Effector memory CD8-positive, alpha-beta T cell (primary cell): Measurements from ENCODE around the gene FASTKD1.
"Not testable (repeated sequence)": the region's sequence is repeated elsewhere in the genome, so short reads cannot be mapped to it uniquely, and the experiment has no call there.

Experiments
- ATAC-seq: fragments of 150-1000 bp; cut with Tn5 transposase; replicated peaks from 2 replicates; pipeline ENCODE4 v1.10.0; 2021; ENCODE audit warnings: mild to moderate bottlenecking, moderate library complexity
- DNase-seq, 3 experiments: peaks; one replicate each; pipeline ENCODE4 v3.0.0; 2021
- H3K27ac Mint-ChIP-seq, 2 donors: one replicate each; pipeline ENCODE4 v1.8.0; 2022; ENCODE audit warnings: mild to moderate bottlenecking in 2 of 2, mixed read lengths in 2 of 2, moderate library complexity in 2 of 2
- H3K27me3 Mint-ChIP-seq, 2 donors: one replicate each; pipeline ENCODE4 v1.8.0; 2022; ENCODE audit warnings: mixed read lengths in 2 of 2
- H3K36me3 Mint-ChIP-seq: one replicate; pipeline ENCODE4 v1.8.0; 2022; ENCODE audit warnings: mild to moderate bottlenecking, moderate library complexity, mixed read lengths; ENCODE audit not compliant: insufficient read depth
- H3K4me1 Mint-ChIP-seq, 2 donors: one replicate each; pipeline ENCODE4 v1.8.0; 2022; ENCODE audit warnings: low read depth in 2 of 2, mixed read lengths in 2 of 2
- H3K4me3 Mint-ChIP-seq, 2 donors: one replicate each; pipeline ENCODE4 v1.8.0; 2022; ENCODE audit warnings: mild to moderate bottlenecking in 2 of 2, mixed read lengths in 2 of 2, moderate library complexity in 2 of 2
- H3K9me3 Mint-ChIP-seq, 2 donors: one replicate each; pipeline ENCODE4 v1.8.0; 2022; ENCODE audit warnings: mixed read lengths in 2 of 2
- total RNA-seq, 9 experiments: gene quantifications; one replicate each; lab custom pipeline; 2026; lab: John Stamatoyannopoulos, UW

The FASTKD1 gene
- total RNA-seq: 12.8 to 58.2 (median 34.7) reads per million in 9 experiments

- DNase-seq (peak; percentile 73 to 75 (median 74)), ATAC-seq (peak; percentile 100)
- Mint-ChIP-seq H3K27me3 (no peaks in the 10 kb centered on the region), H3K9me3 (no peaks in the 10 kb centered on the region), H3K27ac (peak within 1 kb of the TSS; percentile 87 to 89), H3K4me1 (peaks cover 8 to 13% of the 10 kb centered on the region in 2 donors), H3K36me3 (peaks cover 2% of the 10 kb centered on the region), H3K4me3 (peak within 1 kb of the TSS; percentile 96 to 98)
Observed at GRCh38 chr2:169573160-169573973, at the start of gene FASTKD1. FASTKD1 (minus strand) TSS chr2:169573865; CDS start chr2:169572029, 1,836 bp downstream.

- H3K36me3 Mint-ChIP-seq: peaks cover 61% of the 10 kb centered on the region
- no peak overlapping the region for H3K4me3 Mint-ChIP-seq
- no peak for DNase-seq
- no peaks in the 10 kb centered on the region for H3K9me3 Mint-ChIP-seq
- ATAC-seq: no peak
- no peaks in the 10 kb centered on the region for H3K27me3 Mint-ChIP-seq
- H3K4me1 Mint-ChIP-seq: peaks cover 25 to 26% of the 10 kb centered on the region in 2 donors
- H3K27ac Mint-ChIP-seq: peak overlapping the region; percentile 45 to 74
Observed at GRCh38 chr2:169623235-169623634, 49.6 kb upstream of the FASTKD1 start.

GRCh38 chr2:169620509-169620908 is 46.8 kb upstream of the FASTKD1 start:
- no peak for ATAC-seq
- DNase-seq: no peak
- H3K27me3 Mint-ChIP-seq: no peaks in the 10 kb centered on the region
- H3K4me3 Mint-ChIP-seq: no peak overlapping the region
- peaks cover 25 to 39% of the 10 kb centered on the region in 2 donors for H3K4me1 Mint-ChIP-seq
- H3K27ac Mint-ChIP-seq: peak overlapping the region in 1 of 2 donors; percentile 42
- peaks cover 64% of the 10 kb centered on the region for H3K36me3 Mint-ChIP-seq
- no peaks in the 10 kb centered on the region for H3K9me3 Mint-ChIP-seq

- no peak for DNase-seq
Observed at GRCh38 chr2:169619946-169620345, 46.3 kb upstream of the FASTKD1 start.

GRCh38 chr2:169615982-169616381 is 42.3 kb upstream of the FASTKD1 start:
- not testable (repeated sequence) for H3K27me3 Mint-ChIP-seq, H3K4me3 Mint-ChIP-seq, ATAC-seq, H3K27ac Mint-ChIP-seq, H3K9me3 Mint-ChIP-seq, DNase-seq
- H3K4me1 Mint-ChIP-seq: peaks cover 19 to 28% of the 10 kb centered on the region in 2 donors
- peaks cover 68% of the 10 kb centered on the region for H3K36me3 Mint-ChIP-seq

More at GRCh38 chr2:169619946-169620345, 46.3 kb upstream of the FASTKD1 start:
- Mint-ChIP-seq H3K27me3 (no peaks in the 10 kb centered on the region), H3K27ac (peak overlapping the region in 1 of 2 donors; percentile 42), H3K36me3 (peaks cover 67% of the 10 kb centered on the region), H3K4me3 (no peak overlapping the region), H3K9me3 (no peaks in the 10 kb centered on the region), H3K4me1 (peaks cover 25 to 39% of the 10 kb centered on the region in 2 donors)
- ATAC-seq: no peak

- peaks cover 71% of the 10 kb centered on the region for H3K36me3 Mint-ChIP-seq
- no peak overlapping the region for H3K4me3 Mint-ChIP-seq
Observed at GRCh38 chr2:169613876-169614275, 40.2 kb upstream of the FASTKD1 start.

GRCh38 chr2:169609264-169609663 is 35.6 kb upstream of the FASTKD1 start:
- Mint-ChIP-seq H3K9me3 (no peaks in the 10 kb centered on the region), H3K36me3 (peaks cover 92% of the 10 kb centered on the region), H3K27ac (peak overlapping the region in 1 of 2 donors; percentile 52), H3K4me1 (peaks cover 0 to 7% of the 10 kb centered on the region in 2 donors), H3K4me3 (no peak overlapping the region), H3K27me3 (no peaks in the 10 kb centered on the region)
- ATAC-seq: no peak
- DNase-seq: no peak

More at GRCh38 chr2:169613876-169614275, 40.2 kb upstream of the FASTKD1 start:
- no peaks in the 10 kb centered on the region for H3K9me3 Mint-ChIP-seq
- no peaks in the 10 kb centered on the region for H3K27me3 Mint-ChIP-seq
- peaks cover 5 to 29% of the 10 kb centered on the region in 2 donors for H3K4me1 Mint-ChIP-seq
- H3K27ac Mint-ChIP-seq: no peak overlapping the region
- ATAC-seq (no peak), DNase-seq (no peak)

GRCh38 chr2:169599568-169599967 is 25.9 kb upstream of the FASTKD1 start:
- no peak overlapping the region for H3K27ac Mint-ChIP-seq
- no peaks in the 10 kb centered on the region for H3K9me3 Mint-ChIP-seq
- peaks cover 36% of the 10 kb centered on the region for H3K36me3 Mint-ChIP-seq
- no peak for ATAC-seq
- no peak overlapping the region for H3K4me3 Mint-ChIP-seq
- DNase-seq: no peak
- H3K4me1 Mint-ChIP-seq: peaks cover 24 to 32% of the 10 kb centered on the region in 2 donors
- H3K27me3 Mint-ChIP-seq: no peaks in the 10 kb centered on the region

GRCh38 chr2:169598982-169599381 is 25.3 kb upstream of the FASTKD1 start:
- Mint-ChIP-seq H3K9me3 (no peaks in the 10 kb centered on the region), H3K4me3 (no peak overlapping the region), H3K36me3 (peaks cover 35% of the 10 kb centered on the region), H3K27ac (no peak overlapping the region), H3K27me3 (no peaks in the 10 kb centered on the region), H3K4me1 (peaks cover 24 to 32% of the 10 kb centered on the region in 2 donors)
- no peak for DNase-seq
- ATAC-seq: no peak

- H3K4me1 Mint-ChIP-seq: peaks cover 21 to 24% of the 10 kb centered on the region in 2 donors
- not testable (repeated sequence) for H3K27me3 Mint-ChIP-seq, H3K4me3 Mint-ChIP-seq, H3K9me3 Mint-ChIP-seq, ATAC-seq, DNase-seq
- H3K36me3 Mint-ChIP-seq: peaks cover 43% of the 10 kb centered on the region
- peak overlapping the region; percentile 46 to 73 for H3K27ac Mint-ChIP-seq
Observed at GRCh38 chr2:169596546-169596945, 22.9 kb upstream of the FASTKD1 start.

GRCh38 chr2:169590804-169591203 is 17.1 kb upstream of the FASTKD1 start:
- Mint-ChIP-seq H3K27ac (no peak overlapping the region), H3K27me3 (no peaks in the 10 kb centered on the region), H3K4me1 (peaks cover 21 to 33% of the 10 kb centered on the region in 2 donors), H3K4me3 (no peak overlapping the region), H3K36me3 (peaks cover 34% of the 10 kb centered on the region), H3K9me3 (no peaks in the 10 kb centered on the region)
- DNase-seq: no peak
- ATAC-seq: no peak

GRCh38 chr2:169585673-169586072 is 12.0 kb upstream of the FASTKD1 start:
- Mint-ChIP-seq H3K9me3 (peaks cover 0 to 2% of the 10 kb centered on the region in 2 donors), H3K27me3 (no peaks in the 10 kb centered on the region), H3K4me3 (peak overlapping the region; percentile 98 to 99), H3K27ac (peak overlapping the region; percentile 100), H3K4me1 (peaks cover 34 to 46% of the 10 kb centered on the region in 2 donors), H3K36me3 (peaks cover 25% of the 10 kb centered on the region)
- ATAC-seq (no peak), DNase-seq (no peak)

GRCh38 chr2:169584005-169584877 is 10.6 kb upstream of the FASTKD1 start, which contains the start of gene PPIG:
PPIG (plus strand) TSS chr2:169584351; CDS start chr2:169604042, 19,691 bp downstream.
- Mint-ChIP-seq H3K36me3 (peaks cover 25% of the 10 kb centered on the region), H3K4me3 (peak within 1 kb of the TSS; percentile 98 to 99), H3K27ac (peak within 1 kb of the TSS; percentile 100), H3K4me1 (peaks cover 23 to 32% of the 10 kb centered on the region in 2 donors), H3K9me3 (peaks cover 0 to 2% of the 10 kb centered on the region in 2 donors), H3K27me3 (no peaks in the 10 kb centered on the region)
- DNase-seq (peak; percentile 82 to 86 (median 84)), ATAC-seq (peak; percentile 86)
